ENCODE results near the gene TBX4. TPM values are rescaled to one million over a fixed set of nuclear protein-coding genes. Genes with fewer than 3 reads are reported as not detected.

TBX4 gene
- total RNA-seq, 1 experiment from 2014 or later = not detected

- DNase-seq (no peak), ATAC-seq (no peak)
- Histone ChIP-seq H3F3A (ENCODE audit: low read length, unreplicated experiment) (no peaks in the 10 kb centered on the region), H3K4me2 (ENCODE audit: low read length) (peak overlapping the region; percentile 96), H3K27me3 (ENCODE audit: low read length) (no peaks in the 10 kb centered on the region), H3K4me1 (ENCODE audit: insufficient read depth, low read length) (peaks cover 30% of the 10 kb centered on the region), H3K4me3 (ENCODE audit: low read length) (peak overlapping the region; percentile 84; the same call in 1 of the 2 replicates), H3K79me2 (ENCODE audit: low read length) (peaks cover 9% of the 10 kb centered on the region), H3K36me3 (ENCODE audit: low read depth, low read length) (no peaks in the 10 kb centered on the region), H3K9me3 (ENCODE audit: low read length) (no peaks in the 10 kb centered on the region), H3K9me2 (replicated peaks; ENCODE audit: low read length) (no peaks in the 10 kb centered on the region), H4K20me1 (ENCODE audit: low read length) (no peaks in the 10 kb centered on the region), H3K9ac (ENCODE audit: low read length) (no peak overlapping the region), H2AFZ (ENCODE audit: low read length) (no peak overlapping the region; the same call in 1 of the 2 replicates), H3K27ac (ENCODE audit: low read length) (no peak overlapping the region)
- TF ChIP-seq EZH2 (IDR thresholded peaks at IDR 0.05; ENCODE audit: low read length, unreplicated experiment) (no peak), EZH2phosphoT487 (IDR thresholded peaks at IDR 0.05; ENCODE audit: borderline replicate concordance, low read length) (no peak)
- TF ChIP-seq, protein P1, sequence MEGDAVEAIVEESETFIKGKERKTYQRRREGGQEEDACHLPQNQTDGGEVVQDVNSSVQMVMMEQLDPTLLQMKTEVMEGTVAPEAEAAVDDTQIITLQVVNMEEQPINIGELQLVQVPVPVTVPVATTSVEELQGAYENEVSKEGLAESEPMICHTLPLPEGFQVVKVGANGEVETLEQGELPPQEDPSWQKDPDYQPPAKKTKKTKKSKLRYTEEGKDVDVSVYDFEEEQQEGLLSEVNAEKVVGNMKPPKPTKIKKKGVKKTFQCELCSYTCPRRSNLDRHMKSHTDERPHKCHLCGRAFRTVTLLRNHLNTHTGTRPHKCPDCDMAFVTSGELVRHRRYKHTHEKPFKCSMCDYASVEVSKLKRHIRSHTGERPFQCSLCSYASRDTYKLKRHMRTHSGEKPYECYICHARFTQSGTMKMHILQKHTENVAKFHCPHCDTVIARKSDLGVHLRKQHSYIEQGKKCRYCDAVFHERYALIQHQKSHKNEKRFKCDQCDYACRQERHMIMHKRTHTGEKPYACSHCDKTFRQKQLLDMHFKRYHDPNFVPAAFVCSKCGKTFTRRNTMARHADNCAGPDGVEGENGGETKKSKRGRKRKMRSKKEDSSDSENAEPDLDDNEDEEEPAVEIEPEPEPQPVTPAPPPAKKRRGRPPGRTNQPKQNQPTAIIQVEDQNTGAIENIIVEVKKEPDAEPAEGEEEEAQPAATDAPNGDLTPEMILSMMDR (conservative IDR thresholded peaks at IDR 0.05; ENCODE audit: low read depth, low read length) = no peak
- ChIA-PET POLR2A (ENCODE audit: unreplicated experiment) (interaction anchor here (0.6 kb wide), 1 partner anchor 529 kb away, joined by 3 read pairs; no protein-coding TSS in a partner anchor), CTCF (interaction anchor here (0.8 to 2.9 kb wide), 3 partner anchors 162 to 512 kb away, joined by 3 to 47 read pairs (median 32); no protein-coding TSS in a partner anchor)
- intact Hi-C loops (cut with micrococcal nuclease) = loop anchor here (5.0 to 10.0 kb wide), 2 partner anchors 271 to 511 kb away; no protein-coding TSS in a partner anchor
- BruUV-seq (replicated peaks) = no TSS peak
Observed at GRCh38 chr17:61413661-61414126, 38.5 kb upstream of the TBX4 start.

DNA sequence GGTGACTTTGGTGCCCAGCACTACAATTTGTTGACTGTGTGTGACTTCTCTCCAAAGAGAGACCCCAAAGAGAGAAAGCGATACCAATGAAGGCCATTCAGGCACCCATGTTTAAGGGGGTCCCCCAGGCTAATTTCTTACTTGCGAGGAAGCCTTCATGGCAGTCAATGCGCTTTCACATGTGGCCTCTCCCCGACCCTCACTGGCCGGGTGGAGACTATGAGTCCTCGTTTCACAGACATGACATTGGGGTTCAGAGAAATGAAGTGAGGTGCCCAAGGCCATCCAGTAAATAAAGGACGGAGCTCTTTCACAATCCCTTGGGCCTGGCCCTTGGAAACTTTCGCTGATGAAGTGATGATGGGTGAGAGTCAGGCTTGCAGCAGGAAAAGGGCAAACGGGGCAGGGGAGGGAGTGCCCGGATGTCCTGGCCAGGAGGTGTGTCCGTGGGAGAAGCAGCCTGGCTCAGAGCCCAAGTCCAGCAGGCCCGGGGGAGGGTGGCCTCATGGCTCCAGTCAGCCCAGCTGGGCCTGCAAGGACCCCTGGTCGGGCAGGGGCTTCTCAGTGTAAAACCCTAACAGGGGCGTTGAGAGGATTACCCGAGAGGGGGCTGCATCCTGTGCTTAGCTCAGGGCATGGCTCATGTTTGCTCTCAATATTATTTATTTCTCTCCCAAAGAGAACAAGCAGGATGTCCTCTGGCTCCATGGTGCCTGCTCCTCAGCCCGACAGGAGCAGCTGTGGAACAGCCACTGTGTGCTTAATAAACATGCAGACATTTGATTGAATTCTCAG lies 37.9 kb upstream of the TBX4 start:
- Histone ChIP-seq H3K27me3 (ENCODE audit: low read length) (no peaks in the 10 kb centered on the region), H3K4me1 (ENCODE audit: insufficient read depth, low read length) (peaks cover 25% of the 10 kb centered on the region), H3K4me2 (ENCODE audit: low read length) (peak overlapping the region; percentile 52), H3K9me3 (ENCODE audit: low read length) (no peaks in the 10 kb centered on the region), H4K20me1 (ENCODE audit: low read length) (no peaks in the 10 kb centered on the region), H3F3A (ENCODE audit: low read length, unreplicated experiment) (no peaks in the 10 kb centered on the region), H3K79me2 (ENCODE audit: low read length) (peaks cover 9% of the 10 kb centered on the region), H3K4me3 (ENCODE audit: low read length) (no peak overlapping the region), H3K36me3 (ENCODE audit: low read depth, low read length) (no peaks in the 10 kb centered on the region), H3K9me2 (replicated peaks; ENCODE audit: low read length) (no peaks in the 10 kb centered on the region), H3K27ac (ENCODE audit: low read length) (no peak overlapping the region), H2AFZ (ENCODE audit: low read length) (0 out of 2 replicates have a peak overlapping the region, but pooled peaks have one; percentile 23), H3K9ac (ENCODE audit: low read length) (no peak overlapping the region)
- BruUV-seq (replicated peaks) = no TSS peak
- intact Hi-C loops (cut with micrococcal nuclease) = loop anchor here (5.0 to 10.0 kb wide), 2 partner anchors 270 to 512 kb away; no protein-coding TSS in a partner anchor
- no peak for TF ChIP-seq EZH2 (IDR thresholded peaks at IDR 0.05; ENCODE audit: low read length, unreplicated experiment)
- TF ChIP-seq, protein P1 (conservative IDR thresholded peaks at IDR 0.05; ENCODE audit: low read depth, low read length) = no peak
- no peak for TF ChIP-seq EZH2phosphoT487 (IDR thresholded peaks at IDR 0.05; ENCODE audit: borderline replicate concordance, low read length)
- DNase-seq = peak; percentile 34
- ATAC-seq = no peak
- CTCF ChIA-PET = interaction anchor here (0.7 to 2.9 kb wide), 5 partner anchors 147 to 512 kb away, joined by 3 to 47 read pairs (median 6); no protein-coding TSS in a partner anchor
- POLR2A ChIA-PET (ENCODE audit: unreplicated experiment) = no interaction called here

Data from PC-3 (cell line).